HG03571 (cell line): ENCODE results near the gene PNISR.

ENCODE experiments used
- ATAC-seq: cut with Tn5 transposase; IDR thresholded peaks from one replicate; pipeline ENCODE4 v1.9.1; 2021; ENCODE audit not compliant: unreplicated experiment

Gene PNISR

DNA sequence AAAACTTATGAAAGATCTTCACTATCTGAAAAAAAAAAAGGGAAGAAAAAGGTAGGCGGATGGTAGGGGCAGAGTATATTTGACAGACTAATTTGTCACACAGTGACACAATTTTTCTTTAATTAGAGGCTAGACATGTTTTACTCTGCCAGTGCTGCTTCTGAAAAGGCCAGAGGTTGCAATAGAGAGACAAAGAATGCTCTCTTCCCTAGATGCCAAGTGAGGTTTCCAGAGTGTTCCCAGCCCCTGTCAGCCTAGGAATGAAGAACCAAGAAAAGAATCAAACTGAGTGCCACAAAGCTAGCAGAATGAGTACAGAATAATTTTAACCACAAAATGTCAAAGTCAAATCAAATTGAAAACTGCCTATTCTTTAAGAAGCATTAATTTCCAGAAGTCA lies 13.0 kb downstream of the PNISR start:
- ATAC-seq: no peak

GRCh38 chr6:99409672-99410071 lies 15.4 kb downstream of the PNISR start:
- ATAC-seq: no peak

DNA sequence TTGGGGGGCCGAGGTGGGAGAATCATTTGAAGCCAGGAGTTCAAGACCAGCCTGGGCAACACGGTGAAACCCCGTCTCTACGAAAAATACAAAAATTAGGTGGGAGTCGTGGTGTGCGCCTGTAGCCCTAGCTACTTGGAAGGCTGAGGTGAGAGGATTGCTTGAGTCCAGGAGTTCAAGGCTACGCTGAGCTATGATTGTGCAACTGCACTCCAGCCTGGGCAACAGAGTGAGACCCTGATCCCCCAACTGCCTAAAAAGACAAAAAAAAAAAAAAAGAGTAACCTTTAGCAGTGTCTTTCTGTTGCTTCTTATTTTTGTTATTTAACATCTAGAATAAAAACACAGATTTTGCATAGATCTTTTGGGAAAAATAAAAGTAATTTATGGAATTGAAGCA lies 18.0 kb downstream of the PNISR start:
- no peak for ATAC-seq

GRCh38 chr6:99402448-99402847 lies 22.7 kb downstream of the PNISR start:
- ATAC-seq: no peak

GRCh38 chr6:99397287-99397686 lies 27.8 kb downstream of the PNISR start:
- no peak for ATAC-seq

DNA sequence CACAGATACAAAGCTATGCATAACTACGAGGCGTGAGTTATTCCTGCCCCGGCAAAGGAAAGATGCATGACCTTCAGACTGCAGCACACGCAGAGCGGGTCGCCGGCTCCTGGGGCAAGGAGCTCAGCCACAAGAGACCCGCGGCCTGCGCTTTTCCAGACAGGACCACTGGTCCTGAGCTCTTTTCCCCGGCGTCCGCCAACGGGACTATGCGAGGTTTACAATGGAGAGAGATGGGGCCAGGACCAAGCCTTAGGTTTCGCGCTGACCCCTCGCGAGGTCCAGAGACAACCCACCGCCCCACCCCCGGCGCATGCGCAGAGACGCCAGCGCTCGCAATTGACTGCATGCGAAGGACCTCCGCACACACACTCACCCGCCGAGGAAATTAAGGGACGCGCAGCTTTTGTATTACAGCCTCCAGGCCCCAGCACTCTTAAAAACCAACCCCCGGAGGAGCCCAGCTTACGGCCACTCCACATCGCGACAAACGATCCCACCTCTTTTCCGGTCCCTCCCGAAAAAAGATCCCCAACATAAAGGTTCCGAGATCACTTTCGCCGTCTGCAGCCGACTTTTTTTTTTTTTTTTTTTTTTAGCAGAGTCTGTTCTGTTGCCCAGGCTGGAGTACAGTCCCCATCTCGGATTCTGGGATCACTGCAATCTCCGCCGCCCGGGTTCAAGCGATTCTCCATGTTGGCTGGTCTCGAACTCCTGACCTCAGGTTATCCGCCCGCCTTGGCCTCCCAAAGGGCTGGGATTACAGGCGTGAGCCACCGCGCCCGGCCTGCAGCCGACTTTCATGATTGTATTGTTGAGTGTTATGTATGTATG lies 31.2 kb downstream of the PNISR start, which contains the start of gene COQ3:
Gene COQ3 (minus strand): TSS at position 498 of the 834 bp plus-strand sequence. CDS start 16 bp downstream, at position 482.
- peak; percentile 68 for ATAC-seq

DNA sequence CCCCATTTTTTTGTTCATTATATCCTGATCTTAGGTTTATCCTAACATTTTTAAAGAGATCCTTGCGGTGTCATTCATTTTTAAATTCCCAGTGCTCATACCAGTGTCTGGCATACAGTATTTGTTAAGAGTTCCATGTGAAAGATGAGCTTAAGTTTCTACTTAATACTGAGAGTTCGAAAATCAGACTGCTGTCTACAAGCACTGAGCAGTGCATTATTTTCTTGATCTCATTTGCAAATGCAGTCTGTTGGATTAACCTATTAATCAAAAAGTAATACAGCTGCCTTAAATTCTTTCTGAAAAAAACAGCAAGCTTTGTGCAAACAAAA lies 31.8 kb downstream of the PNISR start:
- ATAC-seq: peak; percentile 22

- no peak for ATAC-seq
These were observed 34.2 kb downstream of the PNISR start for GRCh38 chr6:99390896-99391295.

DNA sequence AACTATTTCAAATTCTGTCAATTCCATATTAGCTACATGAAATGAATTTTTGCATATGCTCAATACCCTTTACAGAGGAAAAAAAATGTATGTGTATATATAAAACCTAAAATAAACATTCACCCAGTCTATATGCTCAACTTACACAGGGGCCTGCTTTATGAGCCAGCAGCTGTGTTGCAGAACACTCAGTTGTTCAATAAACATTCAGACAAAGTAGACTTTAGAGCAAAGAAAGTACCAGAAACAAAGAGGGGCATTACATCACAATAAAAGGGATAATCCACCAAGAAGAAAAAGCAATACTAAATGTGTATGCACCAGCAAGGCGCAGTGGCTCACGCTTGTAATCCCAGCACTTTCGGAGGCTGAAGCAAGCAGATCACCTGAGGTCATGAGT lies 40.6 kb downstream of the PNISR start:
- no peak for ATAC-seq

DNA sequence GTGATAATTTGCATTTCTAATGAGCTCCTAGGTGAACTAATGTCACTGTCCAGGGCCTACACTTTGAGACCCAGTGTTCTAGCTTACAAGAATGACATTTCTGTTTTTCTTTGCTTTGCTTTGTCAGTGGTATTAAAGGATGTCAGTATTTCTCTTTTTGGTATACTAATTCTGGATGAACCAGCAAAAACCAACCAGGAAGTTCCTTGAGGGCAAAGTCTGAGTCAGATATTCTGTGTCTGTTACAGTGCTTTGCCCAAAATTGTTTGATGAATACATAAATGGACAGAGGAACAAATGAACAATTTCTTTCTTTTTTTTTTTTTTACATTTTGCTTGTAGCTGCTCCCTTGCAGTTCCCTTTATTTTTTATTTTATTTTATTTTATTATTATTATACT lies 46.5 kb downstream of the PNISR start:
- ATAC-seq: no peak

DNA sequence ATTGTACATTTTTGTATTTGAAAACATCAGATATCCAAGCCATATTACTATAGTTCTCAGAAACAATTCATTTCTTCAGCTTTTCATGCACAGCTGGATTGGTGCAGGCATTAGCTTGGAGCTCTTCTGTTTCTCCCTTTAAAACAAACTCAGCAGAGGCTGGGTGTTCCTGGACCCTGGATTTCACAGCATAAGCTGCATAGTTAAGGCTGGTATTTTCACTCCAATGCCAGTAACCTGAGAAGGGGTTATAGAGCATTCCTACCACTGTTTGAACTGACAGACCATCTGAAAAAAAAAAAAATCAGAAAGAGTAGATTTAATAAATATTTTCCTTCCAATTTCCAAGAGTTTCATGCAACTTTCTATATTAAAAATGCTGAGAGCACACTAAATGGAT lies 55.6 kb downstream of the PNISR start:
- ATAC-seq: no peak

DNA sequence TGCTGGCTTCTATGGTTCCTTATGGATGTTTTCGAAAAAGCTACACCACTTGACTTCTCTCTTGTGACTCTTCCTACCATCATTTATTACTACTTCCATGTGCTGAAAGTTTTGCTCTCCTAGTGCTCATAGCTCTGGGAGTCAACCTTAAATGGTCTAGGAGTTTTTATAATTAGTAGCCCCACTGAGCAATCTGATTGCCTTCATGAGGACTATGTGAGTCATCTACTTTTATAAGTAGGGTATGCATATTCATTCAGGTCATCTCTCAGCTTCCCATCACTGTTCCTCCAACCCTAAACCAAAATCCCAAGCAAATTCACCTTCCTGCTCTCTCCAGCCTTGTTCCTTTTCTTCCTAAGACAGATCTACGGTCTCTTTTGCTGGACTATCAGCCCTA lies 58.3 kb downstream of the PNISR start:
- ATAC-seq: no peak

GRCh38 chr6:99364026-99364425 lies 61.1 kb downstream of the PNISR start:
- peak; percentile 87 for ATAC-seq

DNA sequence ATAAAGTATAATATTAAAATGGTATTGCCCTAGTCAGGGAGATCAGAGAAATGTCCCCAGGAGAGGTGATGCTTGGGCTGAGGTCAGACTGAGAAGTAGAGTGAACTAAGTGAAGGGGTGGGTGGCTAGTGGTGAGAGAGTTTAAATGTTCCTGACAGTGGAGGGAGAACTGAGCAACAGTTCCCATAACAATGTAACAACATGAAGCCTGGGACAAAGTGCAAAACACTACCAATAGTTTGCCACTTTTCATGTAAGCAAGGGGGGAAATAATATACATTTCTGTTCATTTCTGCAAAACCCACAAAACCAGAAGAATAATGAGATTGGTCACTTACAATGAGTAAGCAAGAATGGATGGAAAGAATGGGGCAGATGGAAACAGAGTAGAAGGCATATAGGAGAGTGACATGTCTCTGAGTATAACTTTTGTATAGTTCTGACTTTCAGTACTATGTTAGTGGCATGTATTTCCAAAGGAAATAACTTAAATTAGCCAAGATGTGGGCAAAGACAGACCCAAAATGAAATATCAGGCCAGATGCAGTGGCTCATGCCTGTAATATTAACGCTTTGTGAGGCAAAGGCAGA lies 62.3 kb downstream of the PNISR start:
- ATAC-seq: no peak

GRCh38 chr6:99359800-99360199 lies 65.3 kb downstream of the PNISR start:
- no peak for ATAC-seq

DNA sequence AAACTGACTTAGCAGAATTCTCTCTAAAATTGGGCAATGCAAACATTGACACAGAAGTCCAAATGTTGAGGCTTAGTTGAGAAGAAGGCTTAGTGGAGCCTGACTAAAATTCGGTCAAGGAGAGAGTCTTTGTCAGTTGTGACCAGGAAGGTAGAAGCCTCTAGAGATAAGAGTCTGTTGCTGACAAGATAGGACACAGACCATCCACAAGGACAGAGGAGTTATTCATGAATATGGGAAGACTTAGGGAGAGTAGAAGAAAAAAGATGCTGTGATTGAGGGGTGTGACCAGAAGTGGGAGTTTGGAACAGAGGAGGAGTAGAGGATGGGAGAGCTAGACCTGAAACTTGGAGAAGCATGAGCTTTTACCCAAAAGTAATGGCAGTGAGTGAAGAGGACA lies 68.5 kb downstream of the PNISR start:
- no peak for ATAC-seq

DNA sequence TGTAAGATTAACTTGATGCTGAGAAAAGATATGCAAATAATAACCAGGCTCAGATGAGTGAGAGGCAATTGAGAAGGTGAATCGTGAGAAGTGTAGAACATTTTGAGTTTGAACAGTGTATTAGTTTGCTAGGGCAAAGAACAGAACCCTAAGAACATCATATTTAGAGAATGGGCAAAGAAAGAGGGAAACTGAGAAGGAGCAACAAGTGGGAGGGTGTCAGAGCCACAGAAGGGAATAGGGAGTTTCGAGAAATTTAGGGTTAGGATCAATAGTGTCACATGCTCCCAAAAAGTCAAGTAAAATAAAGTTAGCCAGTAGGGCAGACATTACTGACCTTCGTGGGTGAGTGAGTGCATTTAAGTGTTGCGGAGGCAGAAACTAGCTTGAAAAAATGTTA lies 70.1 kb downstream of the PNISR start:
- no peak for ATAC-seq

DNA sequence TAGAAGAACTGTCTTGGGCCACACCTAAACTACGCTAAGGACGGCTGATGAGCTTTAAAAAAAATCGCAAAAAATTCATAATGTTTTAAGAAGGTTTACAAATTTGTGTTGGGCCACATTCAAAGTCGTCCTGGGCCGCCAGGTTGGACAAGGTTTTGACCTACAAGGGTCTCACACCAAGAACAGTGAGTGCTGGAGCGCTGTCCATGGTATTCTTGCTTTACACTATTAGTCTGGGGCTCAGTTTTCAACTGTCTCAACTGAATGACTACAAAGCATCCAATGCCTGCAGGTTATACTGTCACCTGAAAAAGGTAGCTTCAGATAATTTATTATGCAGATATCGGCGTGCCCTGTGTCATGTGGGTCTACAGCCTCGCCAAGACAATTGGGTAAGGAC lies 72.0 kb downstream of the PNISR start:
- no peak for ATAC-seq

DNA sequence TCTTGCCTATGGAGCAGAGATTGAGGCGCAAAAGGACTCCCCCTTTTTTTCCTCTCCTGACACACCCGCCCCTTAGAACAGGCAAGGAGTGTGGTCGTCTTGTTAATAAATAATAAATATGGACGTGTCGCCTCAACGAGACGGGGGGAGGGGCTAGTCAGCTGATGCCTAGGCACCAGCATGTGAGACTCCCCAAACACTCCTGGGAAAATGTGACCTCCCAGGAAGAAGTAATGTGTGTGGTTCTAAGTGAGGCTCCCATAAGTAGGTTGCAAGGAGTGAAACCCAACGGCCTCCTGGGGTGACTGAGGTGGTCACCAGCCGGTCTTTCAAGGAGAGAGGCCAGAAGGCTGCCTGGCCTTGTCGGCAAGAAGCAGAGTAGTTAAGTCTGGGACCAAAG lies 74.5 kb downstream of the PNISR start:
- ATAC-seq: no peak

GRCh38 chr6:99349171-99350141 lies 75.7 kb downstream of the PNISR start, which contains the start of gene FAXC:
TSS of gene FAXC (minus strand) at chr6:99349674. CDS start at chr6:99349372, 302 bp downstream.
- ATAC-seq: peak; percentile 46
